Transverse colon (tissue), 4 donors: ENCODE measurements around the gene IRX4.

ENCODE experiments used
- POLR2A ChIP-seq: fragments of 450-650 bp; IDR thresholded peaks from one replicate; pipeline ENCODE4 v1.6.1; 2016; ENCODE audit warnings: antibody characterized with exemption, mild to moderate bottlenecking, moderate library complexity
- POLR2AphosphoS5 ChIP-seq, 3 donors: sonication (generic); formaldehyde crosslinking; IDR thresholded peaks; one replicate each; pipeline ENCODE4 v1.6.1; 2016; ENCODE audit warnings: antibody characterized with exemption in 3 of 3
- TF ChIP-seq, protein P1 (sequence below), 5 experiments: fragments of 200-600 bp in 3 of 5; fragments of 450-650 bp in 2 of 5; sonication (generic) in 3 of 5; IDR thresholded peaks; 1 replicate in 2 of 5; 2 replicates in 3 of 5; pipeline ENCODE4 v1.5.1; 2016 to 2017; ENCODE audit warnings: antibody characterized with exemption in 5 of 5, inconsistent platforms in 3 of 5, mild to moderate bottlenecking in 2 of 5, moderate library complexity in 1 of 5

DNA sequence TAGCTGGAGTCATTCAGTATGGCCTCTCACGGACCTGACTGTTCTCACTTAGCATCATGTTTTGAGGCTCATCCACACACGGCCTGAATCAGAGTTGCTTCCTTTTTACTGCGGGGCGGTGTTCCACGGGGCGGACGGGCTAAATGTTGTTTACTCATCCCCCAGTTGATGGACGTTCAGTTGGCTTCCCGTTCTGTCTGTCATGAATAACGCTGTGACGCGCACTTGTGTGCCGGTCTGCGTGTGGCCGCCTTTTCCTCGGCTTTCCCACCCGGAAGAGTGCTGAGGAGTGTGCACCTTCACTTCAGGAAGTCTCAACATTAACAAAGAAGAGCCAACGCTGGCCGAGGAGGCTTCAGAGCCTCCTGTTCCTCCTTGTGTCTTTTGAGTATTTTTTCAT is 39.0 kb upstream of the IRX4 start:
- TF ChIP-seq POLR2A (no peak), POLR2AphosphoS5 (IDR thresholded peaks at IDR 0.05) (no peak)
- TF ChIP-seq, protein P1, sequence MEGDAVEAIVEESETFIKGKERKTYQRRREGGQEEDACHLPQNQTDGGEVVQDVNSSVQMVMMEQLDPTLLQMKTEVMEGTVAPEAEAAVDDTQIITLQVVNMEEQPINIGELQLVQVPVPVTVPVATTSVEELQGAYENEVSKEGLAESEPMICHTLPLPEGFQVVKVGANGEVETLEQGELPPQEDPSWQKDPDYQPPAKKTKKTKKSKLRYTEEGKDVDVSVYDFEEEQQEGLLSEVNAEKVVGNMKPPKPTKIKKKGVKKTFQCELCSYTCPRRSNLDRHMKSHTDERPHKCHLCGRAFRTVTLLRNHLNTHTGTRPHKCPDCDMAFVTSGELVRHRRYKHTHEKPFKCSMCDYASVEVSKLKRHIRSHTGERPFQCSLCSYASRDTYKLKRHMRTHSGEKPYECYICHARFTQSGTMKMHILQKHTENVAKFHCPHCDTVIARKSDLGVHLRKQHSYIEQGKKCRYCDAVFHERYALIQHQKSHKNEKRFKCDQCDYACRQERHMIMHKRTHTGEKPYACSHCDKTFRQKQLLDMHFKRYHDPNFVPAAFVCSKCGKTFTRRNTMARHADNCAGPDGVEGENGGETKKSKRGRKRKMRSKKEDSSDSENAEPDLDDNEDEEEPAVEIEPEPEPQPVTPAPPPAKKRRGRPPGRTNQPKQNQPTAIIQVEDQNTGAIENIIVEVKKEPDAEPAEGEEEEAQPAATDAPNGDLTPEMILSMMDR (IDR thresholded peaks at IDR 0.05): no peak
